OCI-LY3 (cell line): Measurements from ENCODE around the gene FRMD4B.

Experiments used
- H2AFZ ChIP-seq: fragments of 200-600, 300-600 bp; shearing (Covaris generic); 2 replicates; pipeline ENCODE4 v1.6.0; 2014; ENCODE audit warnings: antibody characterized with exemption, low read depth, low read length
- H3K27ac ChIP-seq: fragments of 200-600, 300-600 bp; sonication (generic); 2 replicates; pipeline ENCODE4 v1.5.1; 2014; ENCODE audit warnings: mild to moderate bottlenecking, low read length, moderate library complexity, mixed read lengths
- H3K27me3 ChIP-seq: fragments of 200-600, 300-600 bp; sonication (generic); 2 replicates; pipeline ENCODE4 v1.6.1; 2014; ENCODE audit warnings: low read depth, low read length, mixed read lengths
- H3K36me3 ChIP-seq: fragments of 200-600, 300-600 bp; sonication (generic); replicated peaks from 2 replicates; pipeline ENCODE3; 2014; ENCODE audit warnings: low read depth, low read length, mixed read lengths
- H3K4me1 ChIP-seq: fragments of 300-600, 200-600 bp; sonication (generic); 2 replicates; pipeline ENCODE4 v1.6.1; 2014; ENCODE audit warnings: low read length, mixed read lengths
- H3K4me2 ChIP-seq: fragments of 200-600, 300-600 bp; sonication (generic); 2 replicates; pipeline ENCODE4 v1.6.1; 2014; ENCODE audit warnings: low read length, mixed read lengths
- H3K4me3 ChIP-seq: fragments of 300-600, 200-600 bp; sonication (generic); 2 replicates; pipeline ENCODE4 v1.5.1; 2014; ENCODE audit warnings: antibody characterized with exemption, mild to moderate bottlenecking, low read length, moderate library complexity
- H3K79me2 ChIP-seq: fragments of 300-600, 200-600 bp; shearing (Covaris generic); 2 replicates; pipeline ENCODE4 v1.6.1; 2014; ENCODE audit warnings: mild to moderate bottlenecking, low read length, mixed read lengths
- H3K9ac ChIP-seq: fragments of 300-600, 200-600 bp; shearing (Covaris generic); 2 replicates; pipeline ENCODE4 v1.6.0; 2014; ENCODE audit warnings: mild to moderate bottlenecking, low read length, moderate library complexity
- H3K9me3 ChIP-seq: fragments of 200-600, 300-600 bp; shearing (Covaris generic); 2 replicates; pipeline ENCODE4 v1.6.1; 2014; ENCODE audit warnings: low read length, mixed read lengths; ENCODE audit not compliant: insufficient read depth
- H4K20me1 ChIP-seq: fragments of 200-600, 300-600 bp; sonication (generic); 2 replicates; pipeline ENCODE4 v1.6.1; 2016; ENCODE audit warnings: low read length, mixed read lengths; ENCODE audit not compliant: insufficient read depth
- CTCF ChIP-seq: fragments of 200-600, 300-600 bp; sonication (generic); IDR thresholded peaks from 2 replicates; pipeline ENCODE4 v1.5.1; 2014; ENCODE audit warnings: antibody characterized with exemption, low read length, low read depth
- EZH2phosphoT487 ChIP-seq: fragments of 200-600 bp; shearing (Covaris generic); IDR thresholded peaks from 2 replicates; pipeline ENCODE4 v1.6.1; 2018; ENCODE audit warnings: antibody characterized with exemption, mixed run types, low read depth

Gene FRMD4B

GRCh38 chr3:69290430-69290829 is 95.5 kb downstream of the FRMD4B start:
- TF ChIP-seq CTCF (no peak), EZH2phosphoT487 (no peak)
- Histone ChIP-seq H3K4me1 (peaks cover 5% of the 10 kb centered on the region), H4K20me1 (no peaks in the 10 kb centered on the region)

GRCh38 chr3:69290006-69290405 is 95.9 kb downstream of the FRMD4B start:
- TF ChIP-seq CTCF (no peak), EZH2phosphoT487 (no peak)
- Histone ChIP-seq H2AFZ (no peak overlapping the region), H3K4me2 (no peak overlapping the region), H3K9me3 (no peaks in the 10 kb centered on the region), H3K27me3 (peaks cover 21% of the 10 kb centered on the region; the same call in 1 of the 2 replicates), H3K4me3 (no peak overlapping the region), H3K79me2 (no peaks in the 10 kb centered on the region), H4K20me1 (no peaks in the 10 kb centered on the region), H3K4me1 (peaks cover 5% of the 10 kb centered on the region), H3K9ac (no peak overlapping the region), H3K27ac (no peak overlapping the region), H3K36me3 (no peaks in the 10 kb centered on the region)

More at GRCh38 chr3:69290430-69290829, 95.5 kb downstream of the FRMD4B start:
- peaks cover 21% of the 10 kb centered on the region; the same call in 1 of the 2 replicates for H3K27me3 ChIP-seq
- H3K27ac ChIP-seq: no peak overlapping the region
- no peak overlapping the region for H3K9ac ChIP-seq
- no peaks in the 10 kb centered on the region for H3K79me2 ChIP-seq
- no peaks in the 10 kb centered on the region for H3K36me3 ChIP-seq
- no peak overlapping the region for H3K4me2 ChIP-seq
- no peak overlapping the region for H3K4me3 ChIP-seq
- no peaks in the 10 kb centered on the region for H3K9me3 ChIP-seq
- no peak overlapping the region for H2AFZ ChIP-seq

GRCh38 chr3:69288161-69288895 is 97.6 kb downstream of the FRMD4B start:
- Histone ChIP-seq H3K27me3 (peaks cover 21% of the 10 kb centered on the region; the same call in 1 of the 2 replicates), H3K4me3 (no peak overlapping the region), H3K9me3 (no peaks in the 10 kb centered on the region), H3K27ac (no peak overlapping the region), H3K4me1 (peaks cover 5% of the 10 kb centered on the region), H3K4me2 (no peak overlapping the region), H4K20me1 (no peaks in the 10 kb centered on the region), H3K79me2 (no peaks in the 10 kb centered on the region), H3K9ac (no peak overlapping the region), H3K36me3 (no peaks in the 10 kb centered on the region), H2AFZ (no peak overlapping the region)
- no peak for TF ChIP-seq EZH2phosphoT487
- TF ChIP-seq CTCF: no peak

- TF ChIP-seq EZH2phosphoT487 (no peak), CTCF (no peak)
- H3K4me2 ChIP-seq: no peak overlapping the region
- no peaks in the 10 kb centered on the region for H3K36me3 ChIP-seq
- H3K4me3 ChIP-seq: no peak overlapping the region
- no peaks in the 10 kb centered on the region for H4K20me1 ChIP-seq
- no peak overlapping the region for H3K9ac ChIP-seq
- H3K79me2 ChIP-seq: no peaks in the 10 kb centered on the region
- peaks cover 9% of the 10 kb centered on the region for H3K27me3 ChIP-seq
- H3K9me3 ChIP-seq: no peaks in the 10 kb centered on the region
- peaks cover 5% of the 10 kb centered on the region for H3K4me1 ChIP-seq
- H2AFZ ChIP-seq: no peak overlapping the region
- H3K27ac ChIP-seq: no peak overlapping the region
Measured at GRCh38 chr3:69283913-69284611, 101.8 kb downstream of the FRMD4B start.
